Umbilical cord (tissue), 2 donors: ENCODE data around the gene PLCG1. TPM values are rescaled to one million over a fixed set of nuclear protein-coding genes. Genes with fewer than 3 reads are reported as not detected.
A peak's percentile ranks its signal among the peaks of the same experiment; 100 is the strongest.

ENCODE experiments used
- DNase-seq: peaks from one replicate; pipeline ENCODE4 v3.0.0-alpha.2; 2015; ENCODE audit warnings: low spot score
- total RNA-seq: library from RNA; depleted of rRNA; stranded (reverse); fragments of >200 nt; gene quantifications from one replicate; pipeline ENCODE4 v1.2.3, GENCODE V29; 2014; ENCODE audit warnings: low replicate concordance; ENCODE audit not compliant: insufficient read depth

PLCG1 gene
- total RNA-seq, 1 donor from 2014 or later = 39.5 TPM

DNA sequence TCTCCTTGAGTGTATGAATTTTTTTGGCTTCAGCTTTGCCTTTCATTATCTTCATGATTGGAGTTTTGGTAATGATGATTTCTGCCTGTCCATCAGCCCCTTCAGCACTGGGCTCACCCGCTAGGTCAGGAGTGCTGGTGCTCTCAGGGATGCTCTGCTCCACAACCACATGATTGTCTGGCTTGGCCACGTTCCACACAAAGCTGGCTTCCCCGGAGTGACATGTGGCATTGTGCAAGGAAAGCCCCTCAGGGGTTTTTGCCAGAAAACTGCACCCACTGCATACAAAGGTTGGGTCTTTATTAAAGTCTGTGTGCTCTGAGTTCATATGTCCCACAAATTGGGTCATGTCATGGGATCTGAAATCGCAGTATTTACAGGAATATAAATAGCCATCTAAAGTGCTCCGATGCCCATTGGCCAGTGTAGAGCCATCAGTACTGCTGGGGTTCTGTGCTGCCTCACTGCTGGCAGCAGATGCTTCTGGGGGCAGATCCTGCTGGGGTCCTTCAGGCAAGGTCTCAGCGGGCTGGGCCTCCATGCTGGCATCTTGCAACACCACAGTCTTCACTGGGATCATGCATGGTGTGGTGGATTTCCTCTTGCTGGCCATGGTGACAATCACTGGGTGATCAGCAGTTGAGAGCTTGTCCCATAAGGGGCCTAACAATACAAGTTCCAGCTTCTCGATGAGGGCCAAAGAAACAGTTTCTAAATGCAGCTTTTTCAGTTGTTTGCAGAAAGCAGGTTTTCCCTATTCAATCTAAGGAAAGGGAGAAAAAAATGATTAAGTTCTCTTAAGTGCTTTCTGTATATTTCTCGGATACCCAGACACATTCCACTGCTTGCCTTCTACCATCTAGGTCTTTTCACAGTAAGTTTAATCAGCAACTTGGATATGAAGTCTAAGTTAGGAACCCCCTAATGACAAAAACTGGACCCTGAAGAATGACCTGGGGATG lies 67.2 kb downstream of the PLCG1 start:
- no peak for DNase-seq

DNA sequence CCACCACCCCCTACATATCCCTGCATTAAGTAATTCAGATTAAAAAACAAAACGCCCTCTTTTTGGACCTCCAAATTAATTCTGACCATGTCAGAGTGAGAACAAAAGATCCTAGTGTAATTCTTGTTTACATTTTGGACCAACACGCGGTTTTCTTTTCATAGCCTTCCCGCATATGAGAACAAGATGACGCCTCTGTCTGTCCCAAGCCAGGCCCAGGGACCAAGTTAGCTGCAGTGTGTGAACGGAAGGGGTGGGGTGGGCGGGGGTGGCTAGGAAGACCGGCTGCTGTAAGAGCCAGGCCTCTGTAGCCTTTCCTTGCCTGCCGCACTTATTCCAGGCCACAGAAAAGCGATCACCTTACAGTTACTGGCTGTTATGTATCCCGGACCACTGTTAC lies 68.0 kb downstream of the PLCG1 start:
- no peak for DNase-seq

DNA sequence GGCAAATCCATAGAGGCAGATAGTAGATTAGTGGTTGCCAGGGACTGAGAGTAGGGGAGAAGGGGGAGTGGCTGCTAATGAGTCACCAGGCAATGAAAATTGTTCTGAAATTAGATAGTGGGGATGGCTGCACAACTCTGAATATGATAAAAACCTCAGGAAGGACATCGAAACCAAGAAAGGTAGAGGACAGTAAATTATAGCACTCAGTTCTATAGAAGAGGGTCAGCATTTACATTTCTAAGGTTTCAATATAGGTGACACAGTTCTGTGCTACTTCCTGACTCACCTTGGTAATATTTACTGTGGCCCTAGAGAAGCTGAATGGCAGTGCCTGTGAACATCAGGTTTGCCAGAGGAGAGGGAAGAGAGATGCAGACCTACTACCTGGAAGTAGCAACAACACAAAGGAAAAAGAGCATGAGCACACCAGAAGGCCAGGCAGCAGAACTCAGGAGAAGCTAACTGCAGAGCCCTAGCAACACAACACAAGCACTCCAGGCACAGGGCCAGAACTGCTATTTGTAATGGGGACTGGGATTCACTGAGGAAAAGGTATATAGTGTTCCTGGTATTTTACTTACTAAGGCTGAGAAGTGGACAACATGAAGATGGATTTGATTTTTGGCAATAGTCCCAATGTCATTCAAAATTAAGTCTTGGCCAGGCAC lies 75.9 kb downstream of the PLCG1 start:
- DNase-seq = peak; percentile 57

DNA sequence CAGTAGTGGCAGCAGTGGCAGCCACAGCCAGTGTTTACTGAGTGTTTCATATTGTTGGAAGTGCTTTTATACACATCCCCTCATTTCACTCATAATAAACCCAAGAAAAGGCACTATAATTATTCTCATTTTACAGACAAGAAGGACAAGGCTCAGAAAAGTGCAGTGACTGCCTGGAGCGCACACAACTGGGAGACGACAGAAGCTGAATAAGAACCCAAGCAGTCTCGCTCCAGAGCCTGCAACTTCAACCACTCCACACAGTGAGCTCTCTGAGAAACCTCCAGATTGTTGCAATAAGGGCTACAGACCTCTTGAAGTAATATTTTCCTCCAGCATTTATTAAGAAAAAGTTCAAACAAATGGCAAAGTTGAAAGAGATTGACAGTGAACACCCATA lies 76.9 kb downstream of the PLCG1 start:
- DNase-seq = no peak

DNA sequence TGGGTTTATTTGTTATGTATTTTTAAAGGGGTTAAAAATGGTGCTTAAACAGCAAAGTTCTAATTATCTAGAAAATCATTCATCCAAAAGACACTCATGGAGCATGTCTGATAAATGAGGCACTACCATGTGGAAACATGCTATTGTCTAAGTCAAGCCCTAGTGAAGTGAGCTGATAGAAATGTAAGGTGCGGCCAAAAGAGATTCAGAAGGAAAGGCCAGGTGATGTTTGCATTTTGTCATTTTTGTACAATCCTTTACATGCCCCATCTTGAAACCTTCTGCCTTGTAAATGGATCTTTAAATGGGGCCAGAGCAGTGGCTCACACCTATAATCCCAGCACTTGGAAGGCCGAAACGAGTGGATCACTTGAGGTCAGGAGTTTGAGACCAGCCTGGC lies 77.3 kb downstream of the PLCG1 start:
- no peak for DNase-seq

DNA sequence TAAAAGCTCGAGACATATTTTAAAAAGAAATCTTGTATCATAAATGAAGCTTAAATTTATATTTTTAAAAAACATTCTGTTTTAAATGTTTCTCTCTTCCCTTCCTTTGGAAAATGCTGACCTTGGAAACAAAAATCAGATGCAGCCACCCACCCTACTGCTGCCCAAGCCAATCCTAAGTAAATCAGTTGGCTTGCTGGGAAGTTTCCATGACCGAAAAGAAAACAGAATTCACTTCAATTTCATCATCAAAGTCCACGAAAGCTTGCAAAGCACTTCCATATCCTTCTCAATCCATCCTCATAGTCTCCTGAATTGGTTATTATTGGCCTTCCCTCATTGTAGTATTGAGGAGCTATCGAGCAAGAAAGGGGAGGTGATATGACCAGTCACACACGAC lies 80.1 kb downstream of the PLCG1 start:
- no peak for DNase-seq

GRCh38 chr20:41218466-41218865 lies 81.1 kb downstream of the PLCG1 start:
- DNase-seq = no peak

DNA sequence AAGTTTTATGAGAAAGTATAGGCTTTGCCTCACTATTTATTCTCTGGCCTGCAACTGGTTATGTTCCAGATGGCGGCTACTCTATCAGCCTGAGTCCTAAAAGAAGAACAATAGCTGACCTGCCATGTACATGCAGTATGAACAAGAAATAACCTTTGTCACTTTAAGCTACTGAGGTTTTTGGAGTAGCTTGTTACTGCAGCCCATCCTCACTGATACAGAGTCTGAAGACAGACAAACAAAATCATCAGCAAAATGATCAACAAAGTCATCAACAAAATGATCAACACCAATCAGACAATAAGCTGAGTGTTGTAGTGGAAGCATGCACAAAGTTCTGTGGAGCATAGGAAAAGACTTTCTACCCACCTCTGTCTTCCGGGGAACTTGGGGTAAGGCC lies 82.5 kb downstream of the PLCG1 start:
- no peak for DNase-seq

GRCh38 chr20:41221614-41222218 lies 84.4 kb downstream of the PLCG1 start:
- no peak for DNase-seq

GRCh38 chr20:41222296-41222695 lies 85.0 kb downstream of the PLCG1 start:
- DNase-seq = no peak

- DNase-seq = no peak
These were observed 85.4 kb downstream of the PLCG1 start for GRCh38 chr20:41222703-41223102.

- no peak for DNase-seq
These were observed 85.8 kb downstream of the PLCG1 start for GRCh38 chr20:41223112-41223511.

DNA sequence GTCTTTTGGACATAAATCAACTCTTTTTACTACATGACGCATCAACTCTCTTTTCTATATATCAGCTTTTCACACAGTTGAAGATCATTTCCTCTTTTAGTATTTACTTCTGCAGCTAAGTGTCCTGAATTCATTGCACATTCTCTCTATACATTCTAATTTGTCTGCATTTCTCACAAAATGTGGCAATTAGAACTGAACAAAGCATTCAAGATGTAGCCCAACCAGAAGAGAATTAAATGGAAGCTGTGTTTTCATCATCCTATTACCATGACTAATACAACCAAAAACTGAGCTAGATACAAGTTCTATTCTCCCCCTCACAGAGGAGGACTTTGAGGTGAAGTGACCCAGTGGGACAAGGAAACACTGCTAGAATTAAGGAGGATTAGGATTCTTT lies 86.9 kb downstream of the PLCG1 start:
- DNase-seq = no peak

DNA sequence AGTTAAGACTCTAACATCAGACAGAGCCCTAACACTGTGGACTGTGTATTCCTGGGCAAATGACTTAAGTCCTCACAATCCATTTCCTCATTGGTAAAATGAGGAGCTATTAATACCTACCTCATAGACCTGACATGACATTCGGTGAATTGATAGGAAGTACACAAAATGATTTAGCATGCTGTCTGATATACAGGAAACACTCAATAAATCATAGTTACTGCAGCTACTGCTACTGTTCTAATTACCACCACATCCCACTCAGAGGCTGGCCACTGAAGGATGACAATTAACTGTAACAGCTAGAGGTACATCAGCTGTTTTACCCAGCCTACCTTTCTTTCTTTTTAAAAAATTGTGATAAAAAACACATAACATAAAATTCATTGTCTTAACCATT lies 87.7 kb downstream of the PLCG1 start:
- no peak for DNase-seq

- no peak for DNase-seq
These were observed 89.1 kb downstream of the PLCG1 start for GRCh38 chr20:41226426-41226825.

Other genes with a start within 250 kb of the PLCG1 start
- gene TOP1, start 108.7 kb upstream of the PLCG1 start, total RNA-seq = 15.2 TPM
- gene ZHX3, start 180.2 kb downstream of the PLCG1 start, total RNA-seq = 11.6 TPM
- gene LPIN3, start 203.3 kb downstream of the PLCG1 start, total RNA-seq = 6.3 TPM
- 0.72 TPM for gene EMILIN3, start 229.3 kb downstream of the PLCG1 start, total RNA-seq